IPS DF 4.7 (cell line): Measurements from ENCODE around the gene PKD1.
A peak's percentile ranks its signal among the peaks of the same experiment; 100 is the strongest.
"Not testable (repeated sequence)": the region's sequence is repeated elsewhere in the genome, so short reads cannot be mapped to it uniquely, and the experiment has no call there.

Experiments
- DNase-seq: peaks from one replicate; pipeline ENCODE4 v3.0.0-alpha.2; 2013; ENCODE audit warnings: low spot score; ENCODE audit errors: extremely low read depth

PKD1 gene

GRCh38 chr16:2108446-2109270 is 27.0 kb downstream of the PKD1 start:
- not testable (repeated sequence) for DNase-seq

GRCh38 chr16:2107791-2108125 is 27.9 kb downstream of the PKD1 start:
- not testable (repeated sequence) for DNase-seq

- DNase-seq = not testable (repeated sequence)
Measured at GRCh38 chr16:2107121-2107790, 28.4 kb downstream of the PKD1 start.

GRCh38 chr16:2106211-2106610 is 29.5 kb downstream of the PKD1 start:
- not testable (repeated sequence) for DNase-seq

GRCh38 chr16:2105769-2106168 is 29.9 kb downstream of the PKD1 start:
- not testable (repeated sequence) for DNase-seq

- DNase-seq = not testable (repeated sequence)
Measured at GRCh38 chr16:2105291-2105690, 30.4 kb downstream of the PKD1 start.

GRCh38 chr16:2104464-2104863 is 31.2 kb downstream of the PKD1 start:
- not testable (repeated sequence) for DNase-seq

- DNase-seq = no peak
Measured at GRCh38 chr16:2102471-2102870, 33.2 kb downstream of the PKD1 start.

- DNase-seq = not testable (repeated sequence)
Measured at GRCh38 chr16:2101581-2101980, 34.1 kb downstream of the PKD1 start.

GRCh38 chr16:2097689-2098088 is 38.0 kb downstream of the PKD1 start:
- not testable (repeated sequence) for DNase-seq

- no peak for DNase-seq
Measured at GRCh38 chr16:2096853-2097595, 38.7 kb downstream of the PKD1 start.

- no peak for DNase-seq
Measured at GRCh38 chr16:2095918-2096582, 39.6 kb downstream of the PKD1 start.

- DNase-seq = no peak
Measured at GRCh38 chr16:2095315-2095853, 40.3 kb downstream of the PKD1 start.

- DNase-seq = no peak
Measured at GRCh38 chr16:2093793-2094192, 41.9 kb downstream of the PKD1 start.

GRCh38 chr16:2092866-2093265 is 42.8 kb downstream of the PKD1 start:
- DNase-seq = no peak

- no peak for DNase-seq
Measured at GRCh38 chr16:2092256-2092620, 43.5 kb downstream of the PKD1 start.

GRCh38 chr16:2091547-2092255 is 44.0 kb downstream of the PKD1 start:
- no peak for DNase-seq

- peak; percentile 16 for DNase-seq
Measured at GRCh38 chr16:2090777-2091546, 44.7 kb downstream of the PKD1 start.

GRCh38 chr16:2090481-2090776 is 45.3 kb downstream of the PKD1 start:
- no peak for DNase-seq
